GM12878 (cell line): Measurements from ENCODE around the gene ANK2. TPM values are rescaled to one million over a fixed set of nuclear protein-coding genes. Genes with fewer than 3 reads are reported as not detected.

Experiments
- ATAC-seq: fragments of 200-7000 bp; cut with Tn5 transposase; 3 replicates; pipeline ENCODE4 v1.9.1; 2020; ENCODE audit warnings: mild to moderate bottlenecking, moderate library complexity
- BruUV-seq: library from RNA; stranded (reverse); fragments of 400-500 nt; replicated peaks from 2 replicates; lab custom pipeline; 2021; lab: Mats Ljungman, UMichigan
- CTCF ChIA-PET: fragments of 300-600 bp; sonication (Branson Sonifier 250); formaldehyde crosslinking; extraction: SDS; loops from one replicate; lab custom pipeline; 2021; ENCODE audit warnings: inconsistent platforms; lab: Yijun Ruan, JAX
- POLR2A ChIA-PET: fragments of 350-600 bp; formaldehyde crosslinking; extraction: SDS; loops from one replicate; lab custom pipeline; 2021; ENCODE audit warnings: inconsistent platforms; lab: Charles Lee
- RAD21 ChIA-PET: fragments of 300-600 bp; sonication (Branson Sonifier 250); formaldehyde crosslinking; loops from one replicate; lab custom pipeline; 2023; ENCODE audit warnings: antibody characterized with exemption; ENCODE audit not compliant: unreplicated experiment; lab: Charles Lee
- SMC1A ChIA-PET: fragments of 300-600 bp; sonication (Branson Sonifier 250); formaldehyde crosslinking; loops from one replicate; lab custom pipeline; 2023; ENCODE audit not compliant: unreplicated experiment, uncharacterized antibody; lab: Charles Lee
- DNase-seq: peaks from one replicate; pipeline ENCODE4 v3.0.0-alpha.2; 2011; ENCODE audit warnings: low read depth, low spot score
- FAIRE-seq: peaks from 3 replicates; lab custom pipeline; 2011; peaks lifted over from hg19 to GRCh38; lab: Jason Lieb, UNC
- H2AFZ ChIP-seq: 2 replicates; pipeline ENCODE4 v1.6.0; 2011; ENCODE audit warnings: low read depth, low read length, control low read depth; ENCODE audit not compliant: control insufficient read depth
- H3K27ac ChIP-seq: 2 replicates; pipeline ENCODE4 v1.5.1; 2011; ENCODE audit warnings: control low read depth; ENCODE audit not compliant: control insufficient read depth, insufficient read depth
- H3K27me3 ChIP-seq, 2 experiments: replicated peaks in 1 of 2; 2 replicates each; pipeline versions ENCODE4 v1.6.0 to v1.6.1; 2011; ENCODE audit warnings: low read length in 1 of 2; ENCODE audit not compliant: control insufficient read depth in 2 of 2, insufficient read depth in 2 of 2
- H3K36me3 ChIP-seq, 2 experiments: 2 replicates each; pipeline ENCODE4 v1.5.1; 2011; ENCODE audit warnings: low read length in 1 of 2; ENCODE audit not compliant: control insufficient read depth in 2 of 2, insufficient read depth in 2 of 2
- H3K4me1 ChIP-seq: 2 replicates; pipeline ENCODE4 v1.6.1; 2011; ENCODE audit warnings: mild to moderate bottlenecking, low read length, moderate library complexity, mixed read lengths; ENCODE audit not compliant: control insufficient read depth, insufficient read depth
- H3K4me2 ChIP-seq: 2 replicates; pipeline ENCODE4 v1.6.0; 2011; ENCODE audit warnings: control low read depth; ENCODE audit not compliant: control insufficient read depth, insufficient read depth
- H3K4me3 ChIP-seq: fragments of 200-600 bp; sonication (generic); 2 replicates; pipeline ENCODE4 v1.5.1; 2016
- H3K79me2 ChIP-seq: 2 replicates; pipeline ENCODE4 v1.6.0; 2011; ENCODE audit warnings: low read length; ENCODE audit not compliant: control insufficient read depth, insufficient read depth
- H3K9ac ChIP-seq: 2 replicates; pipeline ENCODE4 v1.8.0; 2011; ENCODE audit warnings: low read length, control low read depth, mixed read lengths; ENCODE audit not compliant: control insufficient read depth, insufficient read depth
- H3K9me3 ChIP-seq: replicated peaks from 3 replicates; pipeline ENCODE4 v1.5.1; 2011; ENCODE audit warnings: mild to moderate bottlenecking, low read length; ENCODE audit not compliant: control insufficient read depth, insufficient read depth
- H4K20me1 ChIP-seq: 2 replicates; pipeline ENCODE4 v1.6.0; 2011; ENCODE audit not compliant: control insufficient read depth, insufficient read depth
- BCL11A ChIP-seq: IDR thresholded peaks from 2 replicates; pipeline ENCODE4 v1.6.1; 2011; ENCODE audit warnings: low read depth, low read length
- EED ChIP-seq: sonication (generic); IDR thresholded peaks from 2 replicates; pipeline ENCODE4 v1.6.1; 2016; ENCODE audit warnings: antibody characterized with exemption, low read depth
- JUNB ChIP-seq: IDR thresholded peaks from 2 replicates; pipeline ENCODE4 v1.6.1; 2016; ENCODE audit warnings: antibody characterized with exemption, mild to moderate bottlenecking
- KAT2A ChIP-seq: conservative IDR thresholded peaks from 2 replicates; pipeline ENCODE4 v1.6.1; 2011; ENCODE audit warnings: low read depth, low read length; ENCODE audit not compliant: control insufficient read depth
- NBN ChIP-seq: fragments of 450-650 bp; IDR thresholded peaks from 2 replicates; pipeline ENCODE4 v1.6.1; 2016
- NFYA ChIP-seq: IDR thresholded peaks from 2 replicates; pipeline ENCODE4 v1.6.1; 2011; ENCODE audit warnings: low read depth, mild to moderate bottlenecking, low read length, improper control_type of control experiment, borderline replicate concordance
- NR2C1 ChIP-seq: fragments of 450-650 bp; IDR thresholded peaks from 2 replicates; pipeline ENCODE4 v1.6.1; 2017; ENCODE audit warnings: antibody characterized with exemption, mild to moderate bottlenecking, moderate library complexity
- RAD51 ChIP-seq: fragments of 450-650 bp; IDR thresholded peaks from 2 replicates; pipeline ENCODE4 v1.6.1; 2016; ENCODE audit warnings: moderate library complexity, mild to moderate bottlenecking, inconsistent platforms
- RBBP5 ChIP-seq: fragments of 200-600 bp; sonication (generic); conservative IDR thresholded peaks from 2 replicates; pipeline ENCODE4 v1.6.1; 2016
- RUNX3 ChIP-seq: IDR thresholded peaks from 2 replicates; pipeline ENCODE4 v1.6.1; 2012; ENCODE audit warnings: low read length, inconsistent platforms
- SIN3A ChIP-seq: IDR thresholded peaks from 2 replicates; pipeline ENCODE4 v1.6.1; 2012; ENCODE audit warnings: low read depth, low read length, improper control_type of control experiment
- SP1 ChIP-seq: IDR thresholded peaks from one replicate; pipeline ENCODE4 v1.6.1; 2011; ENCODE audit warnings: low read depth, low read length
- TCF3 ChIP-seq: IDR thresholded peaks from 2 replicates; pipeline ENCODE4 v1.6.1; 2012; ENCODE audit warnings: low read depth, mild to moderate bottlenecking, low read length, borderline replicate concordance; ENCODE audit not compliant: insufficient read depth
- YY1 ChIP-seq: IDR thresholded peaks from 2 replicates; pipeline ENCODE4 v1.6.1; 2011; ENCODE audit warnings: low read depth, mild to moderate bottlenecking, low read length
- ZNF207 ChIP-seq: fragments of 450-650 bp; IDR thresholded peaks from 2 replicates; pipeline ENCODE4 v1.6.1; 2014; ENCODE audit warnings: antibody characterized with exemption, mild to moderate bottlenecking, borderline replicate concordance
- ZNF274 ChIP-seq: IDR thresholded peaks from one replicate; pipeline ENCODE4 v1.8.0; 2011; ENCODE audit not compliant: insufficient read length, insufficient read depth
- WGBS: methylation state at CpG from one replicate; pipeline ENCODE4 v1.1.6; 2016; ENCODE audit warnings: low lambda C conversion rate; ENCODE audit not compliant: insufficient replicate concordance, insufficient coverage; ENCODE audit errors: missing lambda C conversion rate; 5-methylcytosine and 5-hydroxymethylcytosine counted together
- in situ Hi-C: fragments of 300-500 bp; cut with MboI; formaldehyde crosslinking; loops from 9 replicates; pipeline ENCODE4 v1.14.3; 2018; ENCODE audit warnings: mixed read lengths
- intact Hi-C: fragments of 100-400 bp; cut with micrococcal nuclease; formaldehyde crosslinking; loops from one replicate; pipeline ENCODE4 v1.14.2; 2022; ENCODE audit not compliant: unreplicated experiment
- polyA plus RNA-seq, 11 experiments: library from polyadenylated mRNA; depleted of rRNA in 4 of 11; unstranded in 6 of 11; stranded (reverse) in 5 of 11; fragments of >200 nt; fragmentation: Nextera tagmentation in 4 of 11; fragmentation: Illumina TruSeq in 1 of 11; extraction: Ambion mirVana in 4 of 11; extraction: Trizol in 1 of 11; gene quantifications; 1 replicate in 1 of 11; 2 replicates in 10 of 11; pipeline versions ENCODE4 v1.2.1 to v1.2.3, GENCODE V29; 2011 to 2016; ENCODE audit warnings: inconsistent platforms in 2 of 11, missing spikeins in 2 of 11, low read depth in 1 of 11
- total RNA-seq, 4 experiments: library from RNA; depleted of rRNA in 3 of 4; stranded (reverse); fragments of >200 nt in 3 of 4; fragmentation: Illumina TruSeq in 1 of 4; extraction: Trizol in 1 of 4; gene quantifications; 2 replicates each; pipeline versions ENCODE4 v1.2.1 to v1.2.3, GENCODE V29; 2013 to 2021
- TF ChIP-seq, protein P1 (sequence below): fragments of 150-350 bp; IDR thresholded peaks from 2 replicates; pipeline ENCODE4 v1.6.1; 2016; ENCODE audit warnings: low read depth, low read length

ANK2 gene
- total and polyA plus RNA-seq, 10 of the 15 experiments (the other 5 are each of a cell fraction or from before 2014, with no cell fraction given): 1.6 to 13.0 (median 4.1) TPM

DNA sequence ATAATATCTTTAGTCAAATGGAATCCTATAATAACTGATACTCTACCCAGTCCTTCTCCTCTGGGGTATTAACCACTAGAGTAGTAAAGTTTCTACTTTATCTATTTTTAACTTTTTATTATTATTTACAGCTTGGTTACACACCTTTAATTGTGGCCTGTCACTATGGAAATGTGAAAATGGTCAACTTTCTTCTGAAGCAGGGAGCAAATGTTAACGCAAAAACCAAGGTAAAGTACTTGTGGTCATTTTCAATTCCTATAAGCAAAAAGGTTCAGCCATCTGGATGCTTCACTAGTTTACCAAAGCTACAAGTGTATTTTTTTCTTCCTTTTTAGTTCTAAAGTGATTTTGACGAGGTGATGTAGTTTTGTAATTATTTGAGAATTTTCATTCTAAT, 238.8 kb downstream of the ANK2 start:
- POLR2A ChIA-PET: interaction anchor here (0.6 kb wide), 1 partner anchor 629 kb away, joined by 4 read pairs; no protein-coding TSS in a partner anchor
- Histone ChIP-seq H3K9me3 (no peaks in the 10 kb centered on the region), H3K9ac (no peak overlapping the region), H4K20me1 (no peaks in the 10 kb centered on the region), H3K79me2 (no peaks in the 10 kb centered on the region), H3K27ac (no peak overlapping the region), H3K27me3 (no peaks in the 10 kb centered on the region), H3K4me1 (no peaks in the 10 kb centered on the region), H3K4me2 (no peak overlapping the region), H3K36me3 (no peaks in the 10 kb centered on the region), H2AFZ (no peak overlapping the region), H3K4me3 (no peak overlapping the region)
- peak; percentile 21; the same call in 1 of the 2 replicates for TF ChIP-seq RUNX3
- no peak for TF ChIP-seq SP1
- DNase-seq (no peak), FAIRE-seq (no peak), ATAC-seq (no peak; the same call in 1 of the 3 replicates)
- no TSS peak for BruUV-seq
- 59% methylated on average over 2 of the region's 2 CpGs for WGBS
- in situ Hi-C loops: no loop called here
- CTCF ChIA-PET: interaction anchor here (1.8 to 4.9 kb wide), 2 partner anchors 10 to 18 kb away, joined by 5 to 26 read pairs; no protein-coding TSS in a partner anchor
- SMC1A ChIA-PET: interaction anchor here (0.5 to 1.2 kb wide), 2 partner anchors 38 to 41 kb away, joined by 3 read pairs; no protein-coding TSS in a partner anchor
- intact Hi-C loops: no loop called here
- RAD21 ChIA-PET: interaction anchor here (1.6 kb wide), 1 partner anchor 67 kb away, joined by 3 read pairs; no protein-coding TSS in a partner anchor

DNA sequence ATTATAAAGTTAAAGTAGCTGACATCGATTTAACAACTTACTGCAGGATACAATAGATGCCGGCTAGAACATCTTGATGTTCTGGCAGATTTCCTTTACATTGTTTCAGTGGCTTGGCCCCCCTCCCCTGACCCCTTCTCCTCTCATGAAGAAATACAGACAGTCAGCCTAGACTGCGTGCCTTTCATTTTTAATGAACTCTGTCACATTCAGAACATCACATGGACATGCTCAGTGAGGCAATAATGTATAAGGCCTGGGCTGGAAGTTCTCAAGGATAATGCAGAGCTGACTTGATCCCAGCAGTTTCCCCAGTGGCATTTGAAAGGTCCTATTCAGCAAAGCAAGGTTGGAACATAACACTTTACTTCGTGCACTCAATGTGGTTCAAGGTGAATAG, 239.2 kb downstream of the ANK2 start:
- ChIA-PET RAD21 (interaction anchor here (1.6 kb wide), 1 partner anchor 67 kb away, joined by 3 read pairs; no protein-coding TSS in a partner anchor), SMC1A (interaction anchor here (0.5 to 1.2 kb wide), 3 partner anchors 38 to 66 kb away, joined by 3 to 4 read pairs (median 3); no protein-coding TSS in a partner anchor), POLR2A (interaction anchor here (0.6 kb wide), 1 partner anchor 628 kb away, joined by 4 read pairs; no protein-coding TSS in a partner anchor), CTCF (interaction anchor here (0.7 to 4.9 kb wide), 5 partner anchors 10 to 197 kb away, joined by 5 to 26 read pairs (median 6); no protein-coding TSS in a partner anchor)
- no peaks in the 10 kb centered on the region for H4K20me1 ChIP-seq
- no peak overlapping the region for H3K4me3 ChIP-seq
- no peak overlapping the region for H3K4me2 ChIP-seq
- FAIRE-seq (no peak), DNase-seq (no peak), ATAC-seq (no peak)
- in situ Hi-C loops (no loop called here), intact Hi-C loops (no loop called here)
- no peaks in the 10 kb centered on the region for H3K4me1 ChIP-seq
- no peak overlapping the region for H3K9ac ChIP-seq
- H3K27me3 ChIP-seq: no peaks in the 10 kb centered on the region
- H2AFZ ChIP-seq: no peak overlapping the region
- WGBS: 100% methylated on average over 4 of the region's 4 CpGs
- H3K36me3 ChIP-seq: no peaks in the 10 kb centered on the region
- no TSS peak for BruUV-seq
- no peak overlapping the region for H3K27ac ChIP-seq
- no peaks in the 10 kb centered on the region for H3K79me2 ChIP-seq
- H3K9me3 ChIP-seq: no peaks in the 10 kb centered on the region
- TF ChIP-seq JUNB (no peak), TCF3 (no peak), BCL11A (no peak), NR2C1 (no peak), EED (no peak), NBN (no peak), SIN3A (no peak), NFYA (no peak), RBBP5 (no peak), ZNF274 (no peak), YY1 (no peak), KAT2A (no peak), RAD51 (no peak), ZNF207 (no peak)
- TF ChIP-seq, protein P1, sequence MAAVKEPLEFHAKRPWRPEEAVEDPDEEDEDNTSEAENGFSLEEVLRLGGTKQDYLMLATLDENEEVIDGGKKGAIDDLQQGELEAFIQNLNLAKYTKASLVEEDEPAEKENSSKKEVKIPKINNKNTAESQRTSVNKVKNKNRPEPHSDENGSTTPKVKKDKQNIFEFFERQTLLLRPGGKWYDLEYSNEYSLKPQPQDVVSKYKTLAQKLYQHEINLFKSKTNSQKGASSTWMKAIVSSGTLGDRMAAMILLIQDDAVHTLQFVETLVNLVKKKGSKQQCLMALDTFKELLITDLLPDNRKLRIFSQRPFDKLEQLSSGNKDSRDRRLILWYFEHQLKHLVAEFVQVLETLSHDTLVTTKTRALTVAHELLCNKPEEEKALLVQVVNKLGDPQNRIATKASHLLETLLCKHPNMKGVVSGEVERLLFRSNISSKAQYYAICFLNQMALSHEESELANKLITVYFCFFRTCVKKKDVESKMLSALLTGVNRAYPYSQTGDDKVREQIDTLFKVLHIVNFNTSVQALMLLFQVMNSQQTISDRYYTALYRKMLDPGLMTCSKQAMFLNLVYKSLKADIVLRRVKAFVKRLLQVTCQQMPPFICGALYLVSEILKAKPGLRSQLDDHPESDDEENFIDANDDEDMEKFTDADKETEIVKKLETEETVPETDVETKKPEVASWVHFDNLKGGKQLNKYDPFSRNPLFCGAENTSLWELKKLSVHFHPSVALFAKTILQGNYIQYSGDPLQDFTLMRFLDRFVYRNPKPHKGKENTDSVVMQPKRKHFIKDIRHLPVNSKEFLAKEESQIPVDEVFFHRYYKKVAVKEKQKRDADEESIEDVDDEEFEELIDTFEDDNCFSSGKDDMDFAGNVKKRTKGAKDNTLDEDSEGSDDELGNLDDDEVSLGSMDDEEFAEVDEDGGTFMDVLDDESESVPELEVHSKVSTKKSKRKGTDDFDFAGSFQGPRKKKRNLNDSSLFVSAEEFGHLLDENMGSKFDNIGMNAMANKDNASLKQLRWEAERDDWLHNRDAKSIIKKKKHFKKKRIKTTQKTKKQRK: no peak
- TF ChIP-seq, all 136 proteins: peak for 0
